NT2/D1 (cell line): ENCODE data around the gene ZNF790.

ENCODE experiments used
- SUZ12 ChIP-seq: IDR thresholded peaks from 2 replicates; pipeline ENCODE4 v1.6.1; 2011; ENCODE audit not compliant: insufficient read length, insufficient read depth; ENCODE audit errors: extremely low read depth
- ZNF274 ChIP-seq: IDR thresholded peaks from 2 replicates; pipeline ENCODE4 v1.6.1; 2011; ENCODE audit warnings: mild to moderate bottlenecking, low read depth, low read length

DNA sequence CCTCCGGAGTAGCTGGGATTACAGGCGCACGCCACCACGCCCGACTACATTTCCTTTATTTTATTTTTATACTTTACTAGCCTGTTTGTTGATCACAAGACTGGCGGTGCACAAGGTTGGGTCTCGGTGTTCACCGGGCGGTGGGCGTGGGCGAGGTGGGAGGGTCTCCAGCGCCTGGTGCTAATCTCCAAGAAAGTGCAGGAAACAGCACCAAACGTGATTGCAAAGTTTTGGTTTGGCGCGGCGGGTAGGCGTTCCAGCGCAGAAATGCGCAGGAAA is 41.5 kb downstream of the ZNF790 start:
- TF ChIP-seq SUZ12 (no peak), ZNF274 (no peak)
